HepG2 (cell line): ENCODE measurements around the gene CSKMT. TPM values are rescaled to one million over a fixed set of nuclear protein-coding genes. Genes with fewer than 3 reads are reported as not detected.

Experiments used
- ARNT2 ChIP-seq: sonication (generic); formaldehyde crosslinking; IDR thresholded peaks from 2 replicates; pipeline ENCODE4 v1.8.0; 2022; ENCODE audit warnings: mild to moderate bottlenecking, low read depth, missing genetic modification reagents, moderate library complexity
- DR1 ChIP-seq: sonication (generic); formaldehyde crosslinking; IDR thresholded peaks from 2 replicates; pipeline ENCODE4 v1.8.0; 2021; ENCODE audit warnings: mild to moderate bottlenecking, missing genetic modification reagents, inconsistent platforms
- HNRNPLL ChIP-seq: fragments of 200-400 bp; formaldehyde crosslinking; IDR thresholded peaks from 2 replicates; pipeline ENCODE4 v1.6.1; 2017; ENCODE audit warnings: mild to moderate bottlenecking, low read depth, low read length; ENCODE audit not compliant: poor library complexity, severe bottlenecking
- MIER2 ChIP-seq: IDR thresholded peaks from 2 replicates; pipeline ENCODE4 v1.6.1; 2016; ENCODE audit warnings: missing biosample characterization, missing genetic modification reagents
- NFAT5 ChIP-seq: sonication (generic); formaldehyde crosslinking; IDR thresholded peaks from 2 replicates; pipeline ENCODE4 v1.4.0; 2020; ENCODE audit warnings: missing genetic modification reagents
- ZBTB4 ChIP-seq: sonication (generic); formaldehyde crosslinking; IDR thresholded peaks from 2 replicates; pipeline ENCODE4 v1.4.0; 2020; ENCODE audit warnings: missing genetic modification reagents, mild to moderate bottlenecking, borderline replicate concordance
- ZBTB40 ChIP-seq, 2 experiments: fragments of 450-650 bp in 1 of 2; sonication (generic) in 1 of 2; formaldehyde crosslinking in 1 of 2; IDR thresholded peaks; 2 replicates each; pipeline versions ENCODE4 v1.6.1 to v1.8.0; 2016 to 2022; ENCODE audit warnings: antibody characterized with exemption in 1 of 2, mild to moderate bottlenecking in 1 of 2, missing genetic modification reagents in 1 of 2
- ZNF441 ChIP-seq: sonication (generic); formaldehyde crosslinking; IDR thresholded peaks from 2 replicates; pipeline ENCODE4 v1.7.0; 2021; ENCODE audit warnings: missing genetic modification reagents, borderline replicate concordance
- polyA plus RNA-seq, 8 experiments: library from polyadenylated mRNA; depleted of rRNA in 3 of 8; stranded (reverse) in 7 of 8; unstranded in 1 of 8; fragments of >200 nt; fragmentation: Illumina TruSeq in 4 of 8; extraction: Trizol in 4 of 8; gene quantifications; 2 replicates each; pipeline versions ENCODE4 v1.2.1 to v1.2.3, GENCODE V29; 2011 to 2016; ENCODE audit warnings: low read depth in 4 of 8, missing spikeins in 1 of 8, mixed read lengths in 1 of 8; ENCODE audit not compliant: insufficient read depth in 1 of 8
- total RNA-seq, 5 experiments: library from RNA; depleted of rRNA; stranded (reverse); fragments of >200 nt; fragmentation: Illumina TruSeq; extraction: Trizol; gene quantifications; 2 replicates each; pipeline ENCODE4 v1.2.3, GENCODE V29; 2016; ENCODE audit warnings: low read depth in 1 of 5

The CSKMT gene
- total and polyA plus RNA-seq, 2 of the 13 experiments (the other 11 are each of a cell fraction or from before 2014, with no cell fraction given): 7.6 to 31.8 TPM

GRCh38 chr11:62678770-62679696, 13.9 kb downstream of the CSKMT start, which contains the start of gene UBXN1 (continued):
- TF ChIP-seq NFAT5: 0 out of 2 replicates have a peak, but pooled peaks have one; percentile 34
- TF ChIP-seq HNRNPLL: peak; percentile 60
- peak; percentile 58; the same call in 1 of the 2 replicates for TF ChIP-seq ARNT2
- no peak for TF ChIP-seq ZBTB40 (IDR thresholded peaks at IDR 0.05)
- peak; percentile 87 for TF ChIP-seq ZBTB40 (CRISPR knock-in tag; IDR thresholded peaks at IDR 0.05)
- peak; percentile 67; the same call in 1 of the 2 replicates for TF ChIP-seq ZNF441 (CRISPR knock-in tag)
- TF ChIP-seq MIER2 (CRISPR knock-in tag): no peak
- TF ChIP-seq DR1 (CRISPR knock-in tag): peak; percentile 68
- TF ChIP-seq ZBTB4 (CRISPR knock-in tag): peak; percentile 58; the same call in 1 of the 2 replicates
